Stimulated activated naive CD4-positive, alpha-beta T cell (primary cell): ENCODE results near the gene SAFB.

Experiments used
- DNase-seq, 6 experiments: peaks; one replicate each; lab custom pipeline; 2025; lab: John Stamatoyannopoulos, UW

The SAFB gene

DNA sequence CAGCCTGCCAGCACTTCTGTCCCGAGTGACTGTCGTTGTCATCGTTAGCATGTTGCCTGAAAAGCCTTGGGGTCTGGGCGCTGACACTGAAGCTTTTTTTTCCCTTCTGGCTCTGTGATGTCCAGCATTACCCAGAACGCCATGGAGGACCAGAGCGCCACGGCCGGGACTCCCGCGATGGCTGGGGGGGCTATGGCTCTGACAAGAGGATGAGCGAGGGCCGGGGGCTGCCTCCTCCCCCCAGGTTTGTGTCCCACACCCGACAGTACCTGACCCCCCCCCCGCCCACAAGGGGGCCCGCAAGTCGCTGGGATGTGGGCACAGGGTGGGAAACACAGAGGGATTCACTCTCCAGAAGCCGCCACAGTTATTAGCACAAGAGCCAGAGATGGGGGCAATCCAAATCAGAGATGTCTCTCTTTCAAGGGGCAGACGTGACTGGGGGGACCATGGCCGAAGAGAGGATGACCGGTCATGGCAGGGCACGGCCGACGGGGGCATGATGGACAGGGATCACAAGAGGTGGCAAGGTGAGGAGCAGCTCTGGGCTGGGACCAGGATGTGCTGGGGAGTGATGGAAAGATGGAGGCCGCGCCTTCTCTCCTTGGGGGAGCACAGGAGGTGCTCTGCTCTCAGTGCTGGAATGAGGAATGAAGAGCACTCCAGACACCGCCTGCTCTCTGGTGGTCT lies 44.2 kb downstream of the SAFB start:
- DNase-seq: no peak

- DNase-seq: no peak
These were observed 44.9 kb downstream of the SAFB start for GRCh38 chr19:5667751-5668271.

- DNase-seq: no peak
These were observed 46.3 kb downstream of the SAFB start for GRCh38 chr19:5669212-5669611.

DNA sequence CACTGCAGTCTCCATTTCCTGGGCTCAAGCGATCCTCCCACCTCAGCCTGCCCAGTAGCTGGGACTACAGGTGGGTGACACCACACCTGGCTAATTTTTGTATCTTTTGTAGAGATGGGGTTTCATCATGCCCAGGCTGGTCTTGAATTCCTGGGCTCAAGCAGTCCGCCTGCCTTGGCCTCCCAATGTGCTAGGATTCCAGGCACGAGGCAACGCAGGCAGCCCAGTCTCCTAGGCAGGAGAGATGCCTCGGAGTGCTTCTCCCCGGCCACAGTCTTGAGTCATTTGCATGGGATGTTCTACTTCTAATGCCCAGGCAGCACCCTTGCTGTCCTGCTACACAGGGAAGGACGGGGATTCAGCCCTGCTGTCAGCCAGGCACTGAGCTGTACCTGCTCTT lies 48.7 kb downstream of the SAFB start:
- DNase-seq: no peak

GRCh38 chr19:5672708-5673459 lies 50.0 kb downstream of the SAFB start:
- DNase-seq: no peak

GRCh38 chr19:5673752-5674151 lies 50.9 kb downstream of the SAFB start:
- DNase-seq: no peak

DNA sequence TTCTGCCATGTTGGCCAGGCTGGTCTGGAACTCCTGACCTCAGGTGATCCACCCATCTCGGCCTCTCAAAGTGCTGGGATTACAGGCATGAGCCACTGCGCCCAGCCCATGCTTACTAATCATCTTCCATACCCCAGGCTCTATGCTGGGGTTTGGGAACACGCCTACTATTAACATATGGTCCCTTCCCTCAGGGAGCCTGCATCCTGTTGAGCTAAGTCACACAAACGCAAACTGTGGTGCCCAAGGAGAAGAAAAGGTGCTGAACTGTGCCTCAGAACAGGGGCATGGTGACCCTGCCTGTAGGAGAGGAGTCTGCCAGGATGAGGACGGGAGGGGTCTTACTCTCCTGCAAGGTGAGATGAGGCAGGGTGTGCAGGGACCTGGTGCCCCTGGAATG lies 51.8 kb downstream of the SAFB start:
- DNase-seq: no peak

GRCh38 chr19:5676105-5676771 lies 53.4 kb downstream of the SAFB start:
- no peak for DNase-seq

GRCh38 chr19:5676772-5677105 lies 53.9 kb downstream of the SAFB start:
- DNase-seq: no peak

- no peak for DNase-seq
These were observed 54.3 kb downstream of the SAFB start for GRCh38 chr19:5677136-5677535.

- no peak for DNase-seq
These were observed 54.7 kb downstream of the SAFB start for GRCh38 chr19:5677580-5677979.

DNA sequence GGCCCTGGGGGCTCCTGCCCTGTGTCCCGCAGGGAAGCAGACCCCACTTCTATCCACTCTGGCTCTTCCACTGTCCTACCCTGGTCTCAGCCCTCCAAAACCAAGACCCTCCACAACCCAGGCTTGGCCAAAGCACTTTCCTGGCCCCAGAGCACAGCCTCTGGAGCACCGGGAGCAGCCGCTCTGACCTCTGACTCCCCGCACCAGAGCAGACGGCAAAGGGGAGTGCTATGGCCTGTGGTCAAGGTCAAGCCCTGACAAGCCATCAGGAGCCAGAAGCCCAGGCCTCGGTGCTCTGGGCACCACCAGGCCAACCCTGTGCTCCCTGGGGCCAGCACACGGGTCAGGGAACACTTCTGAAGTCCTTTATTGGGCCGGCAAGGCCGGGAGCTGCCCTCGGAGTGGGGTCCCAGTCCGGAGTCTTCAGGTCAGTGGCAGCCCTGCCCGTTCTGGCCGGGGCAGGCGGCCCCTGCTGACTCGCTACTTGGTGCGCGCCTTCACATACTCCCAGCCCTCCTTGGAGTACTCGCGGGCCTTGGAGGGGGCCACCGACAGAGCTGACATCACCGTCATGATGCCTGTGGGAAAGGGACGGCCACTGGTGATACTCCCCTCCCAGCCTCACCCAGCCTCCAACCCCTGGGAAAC lies 55.3 kb downstream of the SAFB start:
- DNase-seq: no peak

DNA sequence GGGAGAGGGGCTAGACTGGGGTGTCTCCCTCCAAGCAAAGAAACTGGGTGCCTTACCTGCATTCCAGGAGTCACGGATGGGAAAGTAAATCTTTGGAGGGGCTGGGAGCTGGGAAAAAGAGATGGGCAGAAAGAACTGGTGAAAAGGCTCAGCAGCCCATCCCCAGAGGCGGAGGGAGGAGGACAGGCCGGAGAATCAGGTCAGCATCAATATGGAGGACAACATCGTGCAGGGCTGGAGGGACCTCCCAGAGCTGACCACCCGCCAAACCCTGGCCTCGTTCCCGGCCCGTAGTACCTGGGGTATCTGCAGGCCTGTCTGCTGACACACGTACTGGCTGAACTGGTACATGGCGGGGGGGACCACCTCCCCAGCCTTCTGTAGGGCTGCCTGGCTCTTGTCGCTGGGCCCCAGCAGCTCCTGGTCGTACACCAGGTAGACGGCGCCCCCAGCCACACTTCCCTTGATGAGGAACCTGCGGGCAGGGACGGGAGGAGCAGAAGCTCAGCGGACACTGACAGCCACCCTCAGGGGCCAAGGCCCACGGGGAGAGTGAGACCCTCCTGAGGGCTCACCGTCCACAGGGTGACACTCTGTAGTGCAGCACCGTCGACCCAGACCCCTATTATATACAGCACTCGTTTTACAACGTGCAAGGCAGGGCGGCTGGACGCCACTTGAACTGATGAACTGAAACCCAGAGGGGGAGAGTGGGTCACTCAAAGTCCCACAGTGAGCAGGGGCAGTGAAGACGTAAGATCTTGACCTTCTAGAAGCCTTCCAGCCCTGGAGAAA lies 56.6 kb downstream of the SAFB start:
- no peak for DNase-seq

DNA sequence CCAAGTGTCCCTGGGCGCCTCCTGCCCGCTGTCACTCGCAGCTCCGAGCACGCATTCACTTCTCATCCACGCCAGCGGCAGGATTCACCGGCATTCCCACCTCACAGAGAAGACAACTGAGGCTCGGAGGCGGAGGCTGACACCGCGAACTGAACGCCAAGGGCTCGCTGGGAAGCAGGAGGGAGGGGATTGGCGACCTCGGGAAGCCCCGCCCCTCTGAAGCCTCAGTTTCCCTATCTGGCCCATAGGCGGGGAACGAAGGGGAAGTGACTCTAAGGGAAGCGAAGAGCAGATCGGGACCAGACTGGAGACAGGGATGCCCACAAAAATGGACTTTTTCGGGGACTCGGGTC lies 57.2 kb downstream of the SAFB start:
- DNase-seq: no peak

DNA sequence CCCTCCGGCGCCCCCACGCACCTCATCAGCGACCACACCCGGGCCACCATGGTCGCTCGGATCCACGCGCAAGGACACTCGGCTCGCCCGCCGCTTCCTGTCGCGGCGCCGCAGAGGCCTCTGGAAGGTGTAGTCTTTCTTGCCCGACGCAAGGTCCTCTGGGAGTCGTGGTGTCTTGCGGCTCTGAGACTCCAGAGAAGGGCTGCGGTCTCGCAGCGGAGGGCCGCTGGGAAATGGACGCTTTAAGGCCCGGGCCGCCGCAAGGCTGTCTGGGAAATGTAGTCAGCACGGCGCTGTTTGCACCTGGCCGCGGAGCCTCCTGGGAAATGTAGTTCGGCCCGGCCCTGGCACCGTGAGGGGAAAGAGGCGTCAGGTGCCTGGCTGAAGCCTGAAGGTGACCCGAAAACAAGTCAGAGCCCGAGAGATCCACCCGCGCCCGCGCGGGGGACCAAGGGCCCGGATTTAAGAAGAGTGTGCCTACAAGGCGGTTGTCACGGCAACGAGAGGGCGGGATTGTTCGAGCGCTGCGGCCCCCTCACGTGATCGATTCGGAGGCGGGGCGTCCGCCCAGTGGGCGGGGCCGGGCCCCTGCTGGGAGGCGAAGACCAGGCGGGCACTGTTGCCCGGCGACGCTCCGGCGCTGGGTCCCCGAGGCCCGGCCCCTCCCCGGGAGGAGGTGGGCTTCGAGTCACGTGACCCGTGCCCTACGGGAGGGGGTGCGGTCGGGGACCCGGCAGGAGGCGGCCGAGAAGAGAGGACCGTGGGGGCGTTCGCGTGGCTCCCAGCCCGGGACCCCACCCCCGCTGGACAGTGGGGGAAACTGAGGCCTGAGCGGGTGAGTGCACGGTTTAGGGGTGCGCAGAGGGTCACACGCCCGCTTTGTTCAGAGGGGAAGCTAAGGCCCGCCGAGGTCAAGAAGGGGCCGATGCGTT lies 57.8 kb downstream of the SAFB start, which contains the start of the genes HSD11B1L and MICOS13:
Gene HSD11B1L (plus strand): TSS at position 591 of the 932 bp plus-strand sequence. CDS start 3,806 bp downstream, outside the sequence.
Gene MICOS13 (minus strand): TSS at position 80 of the 932 bp plus-strand sequence. CDS start 30 bp downstream, at position 50.
- peak; percentile 96 to 100 (median 100) for DNase-seq

DNA sequence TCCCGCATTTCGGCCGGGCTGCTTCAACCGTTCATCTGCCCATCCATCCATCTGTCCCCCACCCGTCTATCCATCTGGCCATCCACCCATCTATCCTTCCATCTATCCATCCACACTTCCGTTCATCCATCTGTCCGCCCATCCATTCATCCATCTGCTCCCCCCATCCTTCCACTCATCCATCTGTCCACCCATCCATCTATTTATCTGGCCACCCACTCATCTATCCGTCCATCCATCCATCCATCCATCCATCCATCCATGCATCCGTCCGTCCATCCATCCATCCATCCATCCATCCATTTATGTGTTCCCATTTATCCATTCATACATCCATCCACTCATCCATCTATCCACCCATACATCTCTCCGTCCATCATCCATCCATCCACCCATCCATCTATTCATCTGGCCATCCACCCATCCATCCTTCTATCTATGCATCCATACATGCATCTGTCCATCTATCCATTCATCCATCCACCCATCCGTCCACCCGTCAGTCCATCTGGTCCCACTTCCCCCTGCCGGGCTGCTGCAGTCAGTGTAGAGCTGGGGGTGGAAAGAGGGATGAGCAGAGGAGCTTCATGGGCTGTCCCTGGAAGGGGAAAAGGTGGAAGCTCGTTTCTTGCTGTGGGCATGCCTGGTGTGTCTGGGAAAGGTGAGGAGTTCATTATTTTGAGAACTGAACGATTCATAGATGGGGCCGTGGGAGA lies 58.7 kb downstream of the SAFB start:
- DNase-seq: no peak

DNA sequence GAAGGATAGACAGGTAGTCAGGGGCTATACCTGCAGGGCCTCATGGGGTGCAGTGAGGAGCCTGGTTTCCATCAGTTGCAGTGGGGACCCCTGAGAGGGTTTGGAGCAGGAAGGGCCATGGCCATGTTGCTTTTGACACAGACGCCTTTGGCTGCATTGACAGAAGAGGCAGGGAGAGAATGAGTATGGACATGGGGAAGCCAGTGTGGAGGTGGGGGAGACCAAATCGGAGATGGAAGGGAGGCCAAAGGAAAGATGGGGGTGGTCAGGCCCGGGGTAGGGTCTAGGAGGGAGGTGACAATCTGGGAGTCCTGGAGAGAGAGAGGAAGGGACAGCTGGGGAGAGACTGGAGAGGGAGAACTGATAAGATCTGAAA lies 59.2 kb downstream of the SAFB start:
- DNase-seq: no peak

DNA sequence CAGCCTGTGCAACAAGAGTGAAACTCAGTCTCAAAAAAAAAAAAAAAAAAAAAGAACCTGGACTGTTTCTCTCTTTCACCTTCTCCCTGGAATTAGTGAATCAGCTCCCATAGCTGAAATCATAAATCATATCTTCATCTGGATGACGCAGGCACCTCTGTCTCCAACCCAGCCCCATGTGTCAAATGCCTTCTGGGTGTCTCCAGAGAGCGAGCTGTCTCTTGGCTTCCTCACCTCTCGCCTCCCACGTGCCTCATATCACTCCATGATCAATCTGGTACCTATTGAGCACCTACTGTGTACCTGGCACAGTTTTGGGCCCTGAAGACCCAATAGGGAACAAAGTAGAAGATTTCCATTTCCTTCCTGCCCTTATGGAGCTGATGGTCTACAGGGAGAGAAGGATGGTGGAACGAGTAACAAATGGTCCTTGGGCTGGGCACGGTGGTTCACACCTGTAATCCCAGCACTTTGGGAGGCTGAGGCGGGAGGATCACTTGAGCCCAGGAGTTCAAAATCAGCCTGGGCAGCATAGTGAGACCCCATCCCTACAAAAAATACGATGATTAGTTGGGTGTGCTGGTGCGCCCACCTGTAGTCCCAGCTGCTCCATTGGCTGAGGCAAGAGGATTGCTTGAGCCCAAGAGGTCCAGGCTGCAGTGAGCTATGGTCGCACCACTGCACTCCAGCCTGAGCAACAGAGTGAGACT lies 60.4 kb downstream of the SAFB start:
- no peak for DNase-seq
